ENCODE measurements around the gene COX6A2. TPM values are rescaled to one million over a fixed set of nuclear protein-coding genes. Genes with fewer than 3 reads are reported as not detected.

COX6A2 gene
- total RNA-seq, 1 experiment from 2014 or later = not detected

DNA sequence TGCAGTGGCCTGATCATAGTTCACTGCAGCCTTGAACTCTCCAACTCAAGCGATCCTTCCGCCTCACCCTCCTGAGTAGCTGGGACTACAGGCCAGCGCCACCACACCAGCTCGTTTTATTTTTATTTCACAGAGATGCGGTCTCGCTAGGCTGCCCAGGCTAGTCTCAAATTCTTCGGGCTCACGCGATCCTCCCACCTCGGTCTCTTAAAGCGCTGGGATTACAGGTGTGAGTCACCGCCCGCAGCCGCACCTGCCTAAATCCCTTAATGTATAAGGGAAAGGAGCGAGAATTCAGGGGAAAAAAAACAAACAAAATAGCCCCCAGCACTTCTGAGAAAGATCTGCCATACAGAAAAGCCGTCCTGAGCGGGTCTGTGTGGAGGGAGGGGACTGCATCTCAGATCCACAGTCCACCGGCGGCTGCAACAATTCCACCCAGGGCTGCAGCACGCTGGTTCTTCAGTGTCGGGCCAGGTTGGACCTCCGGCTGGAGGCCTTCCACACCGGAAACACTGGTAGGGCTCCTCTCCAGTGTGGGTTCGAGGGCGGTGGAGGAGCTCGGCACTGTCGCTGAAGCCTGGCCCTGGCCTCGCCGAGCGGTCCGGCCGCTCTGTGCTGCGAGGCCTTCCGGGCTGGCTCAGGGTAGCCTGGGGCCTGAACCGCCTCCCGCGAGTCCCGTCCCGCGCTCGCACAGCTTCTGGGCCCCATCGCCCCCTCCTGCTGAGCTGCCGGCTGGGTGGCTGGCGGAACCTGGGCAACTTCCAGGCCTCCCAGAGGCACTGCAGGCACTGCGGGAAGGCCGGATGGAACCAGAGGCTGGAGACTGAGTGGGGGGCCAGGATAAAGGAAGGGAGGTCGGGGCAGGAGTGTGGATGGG, 7.4 kb upstream of the COX6A2 start:
- Histone ChIP-seq H3K27ac (ENCODE audit: insufficient read length, low read depth, low read length) (no peak overlapping the region), H3K4me2 (ENCODE audit: insufficient read depth, insufficient read length, low read length) (no peak overlapping the region), H2AFZ (ENCODE audit: low read length) (no peak overlapping the region), H2BK12ac (ENCODE audit: insufficient read length, low read depth, low read length) (no peak overlapping the region), H3K4me1 (ENCODE audit: insufficient read depth, low read length) (no peaks in the 10 kb centered on the region), H4K8ac (replicated peaks; ENCODE audit: insufficient read length, low read depth, low read length) (no peak overlapping the region), H2BK15ac (ENCODE audit: low read depth, low read length) (no peak overlapping the region), H3K18ac (ENCODE audit: insufficient read length, low read depth, low read length) (no peak overlapping the region), H3K9me3 (ENCODE audit: control insufficient read depth, low read depth, low read length) (no peaks in the 10 kb centered on the region), H3T11ph (ENCODE audit: low read length) (no peak overlapping the region), H3K79me2 (ENCODE audit: insufficient read depth, low read length) (no peaks in the 10 kb centered on the region), H3K14ac (ENCODE audit: insufficient read depth, low read length) (no peak overlapping the region), H4K91ac (ENCODE audit: insufficient read length, low read depth, low read length) (no peak overlapping the region), H3K23ac (ENCODE audit: insufficient read length, low read depth, low read length) (no peak overlapping the region), H2BK20ac (ENCODE audit: low read depth, low read length, poor library complexity, severe bottlenecking) (no peak overlapping the region), H4K20me1 (ENCODE audit: control insufficient read depth, insufficient read depth, insufficient read length) (no peaks in the 10 kb centered on the region), H3K56ac (ENCODE audit: insufficient read length, low read depth, low read length) (no peak overlapping the region), H4K5ac (ENCODE audit: insufficient read length, low read depth, low read length) (no peak overlapping the region), H2AK5ac (ENCODE audit: insufficient read length, low read length) (no peak overlapping the region), H3K27me3 (ENCODE audit: insufficient read depth, low read length) (no peaks in the 10 kb centered on the region), H3K79me1 (ENCODE audit: insufficient read depth, low read depth, low read length, poor library complexity, severe bottlenecking) (no peaks in the 10 kb centered on the region), H3K9ac (ENCODE audit: extremely low read depth, insufficient read length, low read length) (no peak overlapping the region), H3K4ac (ENCODE audit: low read depth, low read length) (no peak overlapping the region), H2BK5ac (ENCODE audit: insufficient read length, low read length) (no peak overlapping the region), H3K23me2 (ENCODE audit: insufficient read length, low read depth, low read length, poor library complexity, severe bottlenecking) (no peaks in the 10 kb centered on the region), H2BK120ac (ENCODE audit: low read depth, low read length, poor library complexity, severe bottlenecking) (no peak overlapping the region)
- peak; percentile 38 for DNase-seq
- Mint-ChIP-seq H3K27ac (no peak overlapping the region), H3K36me3 (ENCODE audit: insufficient read depth in 1 of 3, low read depth in 3 of 3) (no peaks in the 10 kb centered on the region), H3K4me3 (no peak overlapping the region), H3K4me1 (peaks cover 5 to 7% of the 10 kb centered on the region in 2 experiments; a peak in 3 of 4 replicates), H3K9me3 (no peaks in the 10 kb centered on the region), H3K27me3 (ENCODE audit: low read depth) (no peaks in the 10 kb centered on the region)
- no CpG with 5 or more reads among the region's 47 CpGs for WGBS (ENCODE audit: extremely low coverage, insufficient read length, low lambda C conversion rate)
- TF ChIP-seq, protein P1, sequence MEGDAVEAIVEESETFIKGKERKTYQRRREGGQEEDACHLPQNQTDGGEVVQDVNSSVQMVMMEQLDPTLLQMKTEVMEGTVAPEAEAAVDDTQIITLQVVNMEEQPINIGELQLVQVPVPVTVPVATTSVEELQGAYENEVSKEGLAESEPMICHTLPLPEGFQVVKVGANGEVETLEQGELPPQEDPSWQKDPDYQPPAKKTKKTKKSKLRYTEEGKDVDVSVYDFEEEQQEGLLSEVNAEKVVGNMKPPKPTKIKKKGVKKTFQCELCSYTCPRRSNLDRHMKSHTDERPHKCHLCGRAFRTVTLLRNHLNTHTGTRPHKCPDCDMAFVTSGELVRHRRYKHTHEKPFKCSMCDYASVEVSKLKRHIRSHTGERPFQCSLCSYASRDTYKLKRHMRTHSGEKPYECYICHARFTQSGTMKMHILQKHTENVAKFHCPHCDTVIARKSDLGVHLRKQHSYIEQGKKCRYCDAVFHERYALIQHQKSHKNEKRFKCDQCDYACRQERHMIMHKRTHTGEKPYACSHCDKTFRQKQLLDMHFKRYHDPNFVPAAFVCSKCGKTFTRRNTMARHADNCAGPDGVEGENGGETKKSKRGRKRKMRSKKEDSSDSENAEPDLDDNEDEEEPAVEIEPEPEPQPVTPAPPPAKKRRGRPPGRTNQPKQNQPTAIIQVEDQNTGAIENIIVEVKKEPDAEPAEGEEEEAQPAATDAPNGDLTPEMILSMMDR (conservative IDR thresholded peaks at IDR 0.05) = no peak

All from H9 (cell line).